Sigmoid colon (tissue), 4 donors: ENCODE data around the gene BHLHA15.

ENCODE experiments used
- EP300 ChIP-seq, 4 donors: sonication (generic); formaldehyde crosslinking; IDR thresholded peaks; one replicate each; pipeline ENCODE4 v1.6.1; 2017; ENCODE audit warnings: antibody characterized with exemption in 4 of 4
- POLR2A ChIP-seq, 2 donors: fragments of 450-650 bp; IDR thresholded peaks; one replicate each; pipeline ENCODE4 v1.6.1; 2016; ENCODE audit warnings: antibody characterized with exemption in 2 of 2, mild to moderate bottlenecking in 2 of 2, moderate library complexity in 2 of 2
- POLR2AphosphoS5 ChIP-seq, 4 donors: sonication (generic); formaldehyde crosslinking; IDR thresholded peaks; one replicate each; pipeline ENCODE4 v1.6.1; 2017; ENCODE audit warnings: antibody characterized with exemption in 4 of 4
- TF ChIP-seq, protein P1 (sequence below), 4 experiments: fragments of 450-650 bp in 3 of 4; fragments of 200-600 bp in 1 of 4; IDR thresholded peaks; one replicate each; pipeline ENCODE4 v1.5.1; 2016 to 2019; ENCODE audit warnings: antibody characterized with exemption in 4 of 4, mild to moderate bottlenecking in 3 of 4, moderate library complexity in 2 of 4

DNA sequence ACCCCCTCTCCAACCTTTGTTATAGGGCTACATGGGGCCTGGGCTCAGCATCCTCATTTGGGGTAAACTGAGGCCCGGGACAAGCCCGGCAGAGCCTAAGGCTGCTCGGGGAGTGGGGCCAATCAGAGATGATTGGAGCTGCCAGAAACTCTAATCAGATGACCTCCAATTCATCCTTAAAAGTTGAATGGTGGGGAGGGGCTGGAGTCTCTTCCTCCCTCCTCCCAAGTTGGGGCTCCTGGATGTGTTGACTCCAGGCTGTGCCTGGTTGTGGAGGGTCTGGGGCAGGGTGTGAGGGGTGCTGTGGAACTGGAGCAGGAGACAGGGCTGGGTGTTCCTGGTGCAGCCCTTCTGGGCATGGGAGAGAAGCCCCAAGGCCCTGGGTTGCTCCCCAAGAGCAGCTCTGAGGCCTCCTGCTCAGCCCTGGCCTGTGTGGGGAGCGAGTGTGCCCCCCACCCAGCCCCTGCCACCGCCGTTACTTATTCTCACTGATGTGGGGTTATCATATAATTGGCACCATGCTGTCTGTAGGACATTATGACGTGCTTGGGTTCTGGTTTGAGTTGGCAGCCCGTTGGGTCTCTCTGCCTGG lies 2.2 kb downstream of the BHLHA15 start:
- TF ChIP-seq, protein P1, sequence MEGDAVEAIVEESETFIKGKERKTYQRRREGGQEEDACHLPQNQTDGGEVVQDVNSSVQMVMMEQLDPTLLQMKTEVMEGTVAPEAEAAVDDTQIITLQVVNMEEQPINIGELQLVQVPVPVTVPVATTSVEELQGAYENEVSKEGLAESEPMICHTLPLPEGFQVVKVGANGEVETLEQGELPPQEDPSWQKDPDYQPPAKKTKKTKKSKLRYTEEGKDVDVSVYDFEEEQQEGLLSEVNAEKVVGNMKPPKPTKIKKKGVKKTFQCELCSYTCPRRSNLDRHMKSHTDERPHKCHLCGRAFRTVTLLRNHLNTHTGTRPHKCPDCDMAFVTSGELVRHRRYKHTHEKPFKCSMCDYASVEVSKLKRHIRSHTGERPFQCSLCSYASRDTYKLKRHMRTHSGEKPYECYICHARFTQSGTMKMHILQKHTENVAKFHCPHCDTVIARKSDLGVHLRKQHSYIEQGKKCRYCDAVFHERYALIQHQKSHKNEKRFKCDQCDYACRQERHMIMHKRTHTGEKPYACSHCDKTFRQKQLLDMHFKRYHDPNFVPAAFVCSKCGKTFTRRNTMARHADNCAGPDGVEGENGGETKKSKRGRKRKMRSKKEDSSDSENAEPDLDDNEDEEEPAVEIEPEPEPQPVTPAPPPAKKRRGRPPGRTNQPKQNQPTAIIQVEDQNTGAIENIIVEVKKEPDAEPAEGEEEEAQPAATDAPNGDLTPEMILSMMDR (IDR thresholded peaks at IDR 0.05): no peak
- TF ChIP-seq POLR2A (IDR thresholded peaks at IDR 0.05): no peak
- no peak for TF ChIP-seq POLR2AphosphoS5 (IDR thresholded peaks at IDR 0.05)
- no peak for TF ChIP-seq EP300 (IDR thresholded peaks at IDR 0.05)
